T-helper 17 cell (primary cell): ENCODE results near the gene HTR5A. TPM values are rescaled to one million over a fixed set of nuclear protein-coding genes. Genes with fewer than 3 reads are reported as not detected.

Experiments used
- ATAC-seq: fragments of 150-1000 bp; cut with Tn5 transposase; 2 replicates; pipeline ENCODE4 v1.10.0; 2021; ENCODE audit warnings: mild to moderate bottlenecking, moderate library complexity
- DNase-seq, 3 donors: peaks; one replicate each; pipeline versions ENCODE4 v3.0.0 to v3.0.0-alpha.2; 2020 to 2021
- H3K9me3 ChIP-seq: one replicate; pipeline ENCODE4 v1.7.0; 2013; ENCODE audit warnings: low read length, mild to moderate bottlenecking; ENCODE audit not compliant: control insufficient read depth, poor library complexity, severe bottlenecking
- H3K27ac Mint-ChIP-seq: one replicate; pipeline ENCODE4 v1.8.0; 2022; ENCODE audit warnings: mild to moderate bottlenecking, moderate library complexity, mixed read lengths
- H3K27me3 Mint-ChIP-seq: one replicate; pipeline ENCODE4 v1.8.0; 2022; ENCODE audit warnings: mixed read lengths
- H3K36me3 Mint-ChIP-seq: one replicate; pipeline ENCODE4 v1.8.0; 2022; ENCODE audit warnings: low read depth, mixed read lengths
- H3K4me1 Mint-ChIP-seq: one replicate; pipeline ENCODE4 v1.8.0; 2022; ENCODE audit warnings: mild to moderate bottlenecking, mixed read lengths
- H3K4me3 Mint-ChIP-seq: one replicate; pipeline ENCODE4 v1.8.0; 2022; ENCODE audit warnings: mild to moderate bottlenecking, moderate library complexity, mixed read lengths
- total RNA-seq, 4 donors: library from RNA in 2 of 4; stranded (reverse) in 2 of 4; gene quantifications; one replicate each; pipeline ENCODE4 v1.2.3 and lab custom pipeline; 2022 to 2026

HTR5A gene
- total RNA-seq, 2 donors from 2014 or later, result not detected

DNA sequence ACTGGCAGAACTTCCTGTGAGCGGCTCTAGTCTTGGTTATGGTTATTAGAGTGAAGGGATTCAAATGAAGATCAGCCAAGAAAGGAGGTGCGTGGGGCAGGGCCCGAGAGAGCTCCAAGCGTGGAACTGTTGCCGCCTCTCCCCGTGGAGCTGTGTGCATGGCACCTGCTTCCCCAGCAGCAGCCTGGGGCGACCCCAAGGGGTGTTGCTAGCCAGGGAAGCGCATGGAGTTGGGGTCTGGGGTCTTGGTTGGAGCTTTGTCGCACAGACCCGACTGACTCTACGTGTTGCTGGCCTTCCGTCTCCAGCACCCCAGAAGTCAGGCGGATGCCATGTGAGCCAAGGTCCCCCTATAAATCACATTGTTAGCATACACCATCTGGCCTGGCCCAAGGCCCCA, 61.0 kb downstream of the HTR5A start:
- no peak for ATAC-seq

DNA sequence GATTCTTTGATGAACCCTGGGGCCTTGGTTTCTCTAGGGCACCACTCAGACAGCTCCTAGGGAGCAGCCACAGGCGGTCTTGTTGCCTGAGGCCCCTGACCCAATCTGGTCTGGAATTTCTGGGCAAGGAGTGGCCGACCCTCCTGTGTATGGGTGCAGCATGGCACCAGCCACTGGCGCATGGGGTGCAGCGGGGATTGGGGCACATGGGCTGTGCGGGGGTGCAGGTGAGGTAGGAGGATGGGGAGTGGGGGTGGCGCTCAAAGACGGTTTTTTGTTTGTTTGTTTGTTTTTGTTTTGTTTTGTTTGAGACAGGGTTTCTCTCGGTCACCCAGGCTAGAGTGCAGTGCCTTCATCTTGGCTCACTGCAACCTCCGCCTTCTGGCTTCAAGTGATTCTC, 62.3 kb downstream of the HTR5A start:
- peaks cover 10% of the 10 kb centered on the region for H3K27me3 Mint-ChIP-seq
- no peaks in the 10 kb centered on the region for H3K36me3 Mint-ChIP-seq
- ATAC-seq, result no peak
- H3K4me1 Mint-ChIP-seq, result no peaks in the 10 kb centered on the region
- no peak overlapping the region for H3K4me3 Mint-ChIP-seq
- no peaks in the 10 kb centered on the region for H3K9me3 ChIP-seq
- no peak for DNase-seq
- H3K27ac Mint-ChIP-seq, result no peak overlapping the region

More for the DNA sequence above, 61.0 kb downstream of the HTR5A start:
- no peak for DNase-seq
- H3K36me3 Mint-ChIP-seq, result no peaks in the 10 kb centered on the region
- H3K4me1 Mint-ChIP-seq, result no peaks in the 10 kb centered on the region
- no peak overlapping the region for H3K27ac Mint-ChIP-seq
- H3K27me3 Mint-ChIP-seq, result peaks cover 14% of the 10 kb centered on the region
- H3K4me3 Mint-ChIP-seq, result no peak overlapping the region
- H3K9me3 ChIP-seq, result no peaks in the 10 kb centered on the region

DNA sequence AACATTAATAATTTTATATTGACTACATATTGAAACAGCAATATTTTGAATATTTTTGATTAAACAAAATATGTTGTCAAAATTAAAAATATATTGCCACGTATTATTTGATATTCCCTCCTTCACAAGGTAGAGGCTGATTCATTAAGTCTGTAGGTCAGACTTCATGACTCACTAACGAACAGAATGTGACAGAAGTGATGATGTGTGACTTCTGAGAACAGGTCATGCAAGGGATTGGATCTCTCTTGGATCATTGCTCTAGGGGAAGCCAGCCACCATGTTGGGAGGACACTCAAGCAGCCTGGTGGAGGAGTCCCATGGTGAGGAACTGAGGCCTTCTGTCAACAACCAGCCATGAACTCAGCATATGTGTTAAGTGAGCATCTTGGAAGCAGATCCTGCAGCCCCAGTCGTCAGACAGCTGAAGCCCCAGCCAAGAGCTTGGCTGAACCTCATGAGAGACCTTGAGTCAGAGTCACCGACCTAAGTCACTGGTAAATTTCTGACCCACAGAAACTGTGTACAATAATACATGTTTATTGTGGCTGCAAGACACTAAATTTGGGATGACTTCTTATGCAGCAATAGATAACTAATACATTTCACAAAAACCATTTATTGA, 66.6 kb downstream of the HTR5A start:
- no peak overlapping the region for H3K27ac Mint-ChIP-seq
- peaks cover 2% of the 10 kb centered on the region for H3K9me3 ChIP-seq
- H3K4me1 Mint-ChIP-seq, result no peaks in the 10 kb centered on the region
- H3K4me3 Mint-ChIP-seq, result no peak overlapping the region
- DNase-seq (no peak), ATAC-seq (no peak)
- peaks cover 26% of the 10 kb centered on the region for H3K27me3 Mint-ChIP-seq
- H3K36me3 Mint-ChIP-seq, result peaks cover 3% of the 10 kb centered on the region

Other genes starting within 250 kb of the HTR5A start
- gene PAXIP1, start 67.2 kb upstream of the HTR5A start, total RNA-seq, result 10 to 100 TPM; 10.5 to 10.6 TPM
- 10 to 100 TPM; 53.3 to 55.1 TPM for gene INSIG1, start 227.6 kb downstream of the HTR5A start, total RNA-seq